NCI-H1048 (cell line): ENCODE results near the gene GARS1.
"Not testable (repeated sequence)": the region's sequence is repeated elsewhere in the genome, so short reads cannot be mapped to it uniquely, and the experiment has no call there.

Experiments
- DNase-seq: peaks from one replicate; lab custom pipeline; 2025; lab: John Stamatoyannopoulos, UW

GARS1 gene

DNA sequence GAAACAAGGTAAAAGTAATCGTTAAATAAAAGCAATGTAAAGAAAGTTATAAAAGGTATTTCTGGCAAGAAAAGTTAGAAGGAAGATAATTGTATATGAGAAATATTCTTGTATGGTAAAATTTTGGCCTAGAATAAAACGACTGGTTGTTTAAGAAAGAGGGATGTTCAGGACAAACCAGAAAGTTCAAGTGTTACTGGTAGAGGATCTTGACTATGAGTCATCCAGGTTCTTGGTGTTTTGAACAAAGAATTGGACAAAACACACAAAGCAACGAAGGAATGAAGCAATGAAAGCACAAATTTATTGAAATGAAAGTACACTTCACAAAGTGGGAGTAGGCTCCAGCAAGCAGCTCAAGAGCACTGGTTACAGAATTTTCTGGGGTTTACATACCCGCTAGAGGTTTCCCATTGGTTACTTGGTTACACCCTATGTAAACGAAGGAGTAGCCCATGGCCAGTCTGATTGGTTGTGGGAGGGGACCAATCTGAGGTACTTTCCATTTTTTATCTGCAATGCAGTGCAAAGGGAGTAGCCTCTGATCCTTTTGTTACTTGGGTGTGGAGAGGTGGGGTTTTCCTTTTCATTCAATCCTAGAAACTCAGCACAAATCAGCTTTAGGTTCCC, 22.4 kb upstream of the GARS1 start:
- no peak for DNase-seq

DNA sequence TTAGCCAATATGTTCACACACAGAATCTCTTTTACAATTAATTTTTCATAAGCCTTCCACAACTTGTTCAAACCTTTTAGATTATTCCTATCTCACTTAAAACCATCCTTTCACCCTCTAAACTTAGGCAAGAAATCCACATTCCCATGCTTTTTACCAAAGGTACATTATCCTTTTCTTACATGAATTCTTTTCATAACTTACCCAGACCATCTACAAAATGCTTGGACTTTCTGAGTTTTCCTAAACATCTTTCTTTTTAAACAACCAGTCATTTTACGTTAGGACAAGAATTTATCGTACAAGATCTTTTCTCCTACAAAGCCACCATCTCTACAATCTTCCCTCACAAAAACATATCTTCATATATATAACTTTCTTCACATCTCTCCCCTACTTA, 18.8 kb upstream of the GARS1 start:
- no peak for DNase-seq

DNA sequence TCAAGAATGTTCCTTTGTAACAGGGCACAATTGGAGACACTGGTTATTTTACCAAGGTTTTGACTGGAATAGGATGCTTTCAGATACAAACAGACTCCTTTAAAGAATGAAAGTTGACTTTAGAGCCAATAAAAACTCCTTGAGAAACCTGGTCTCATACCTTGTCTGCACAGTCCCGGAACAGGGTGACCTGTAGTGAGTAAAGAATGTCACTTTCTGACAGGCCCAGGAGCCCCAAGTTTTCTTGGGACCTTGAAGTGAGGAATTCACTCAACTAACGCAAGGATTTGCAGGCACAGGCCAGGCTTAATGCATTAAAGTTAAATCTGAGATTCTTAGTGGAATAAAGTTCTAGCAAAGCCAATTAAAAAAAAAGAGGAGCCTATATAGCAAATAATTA, 11.5 kb upstream of the GARS1 start:
- DNase-seq, result no peak

DNA sequence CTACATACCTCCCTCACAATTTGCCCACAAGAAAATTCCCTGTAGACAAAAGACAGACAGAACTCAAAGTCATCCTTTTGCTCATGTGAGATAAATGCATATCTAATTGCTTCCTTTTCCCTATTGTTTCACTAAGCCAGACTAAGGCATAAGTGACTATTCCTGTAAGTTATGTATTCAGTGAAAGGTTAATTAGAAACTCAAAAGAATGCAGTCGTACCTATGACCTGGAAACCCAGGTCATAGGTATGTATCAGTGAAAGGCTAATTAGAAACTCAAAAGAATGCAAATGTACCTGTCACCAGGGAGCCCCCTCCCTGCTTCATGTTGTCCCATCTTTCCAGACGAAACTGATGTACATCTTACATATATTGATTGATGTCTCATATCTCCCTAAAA, 10.3 kb upstream of the GARS1 start:
- DNase-seq, result no peak

DNA sequence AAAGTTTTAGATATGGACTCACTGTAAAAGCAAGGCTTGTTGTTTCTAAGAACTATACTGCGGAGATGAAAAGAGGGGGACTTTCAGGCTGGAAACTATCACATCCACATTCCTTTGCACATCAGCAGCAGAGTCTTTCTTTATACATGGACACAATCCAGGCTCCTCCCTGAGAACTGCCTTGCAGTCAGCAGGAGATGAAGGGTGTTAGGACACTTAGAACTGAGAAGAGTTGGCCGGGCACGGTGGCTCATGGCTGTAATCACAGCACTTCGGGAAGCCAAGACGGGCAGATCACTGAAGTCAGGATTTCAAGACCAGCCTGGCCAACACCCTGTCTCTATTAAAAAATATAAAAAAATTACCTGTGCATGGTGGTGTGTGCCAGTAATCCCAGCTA, 9.7 kb upstream of the GARS1 start:
- no peak for DNase-seq

DNA sequence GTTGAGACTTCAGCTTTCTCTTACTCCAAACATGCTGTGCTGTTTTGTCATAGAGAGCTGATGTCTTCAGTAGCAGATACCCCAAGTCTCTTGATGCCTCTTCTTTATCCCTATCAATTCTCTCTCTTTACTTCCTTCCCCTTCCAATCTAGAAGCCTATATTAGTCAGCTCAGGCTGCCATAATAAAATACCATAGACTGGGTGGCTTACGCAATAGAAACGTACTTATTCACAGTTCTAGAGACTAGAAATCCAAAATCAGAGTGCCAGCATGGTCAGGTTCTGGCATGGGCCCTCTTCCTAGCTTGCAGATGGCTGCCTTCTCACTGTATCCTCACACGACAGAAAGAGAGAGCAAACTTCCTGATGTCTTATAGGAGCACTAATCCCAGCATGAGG, 9.0 kb upstream of the GARS1 start:
- no peak for DNase-seq

DNA sequence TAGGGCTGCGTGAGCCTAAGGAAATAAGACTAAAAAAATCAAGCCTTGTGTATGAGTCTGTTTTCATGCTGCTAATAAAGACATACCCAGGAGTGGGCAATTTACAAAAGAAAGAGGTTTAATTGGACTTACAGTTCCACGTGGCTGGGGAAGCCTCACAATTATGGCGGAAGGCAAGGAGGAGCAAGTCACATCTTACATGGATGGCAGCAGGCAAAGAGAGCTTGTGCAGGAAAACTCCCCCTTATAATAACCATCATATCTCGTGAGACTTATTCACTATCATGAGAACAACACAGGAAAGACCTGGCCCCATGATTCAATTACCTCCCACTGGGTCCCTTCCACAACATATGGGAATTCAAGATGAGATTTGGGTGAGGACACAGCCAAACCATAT, 7.1 kb upstream of the GARS1 start:
- not testable (repeated sequence) for DNase-seq

DNA sequence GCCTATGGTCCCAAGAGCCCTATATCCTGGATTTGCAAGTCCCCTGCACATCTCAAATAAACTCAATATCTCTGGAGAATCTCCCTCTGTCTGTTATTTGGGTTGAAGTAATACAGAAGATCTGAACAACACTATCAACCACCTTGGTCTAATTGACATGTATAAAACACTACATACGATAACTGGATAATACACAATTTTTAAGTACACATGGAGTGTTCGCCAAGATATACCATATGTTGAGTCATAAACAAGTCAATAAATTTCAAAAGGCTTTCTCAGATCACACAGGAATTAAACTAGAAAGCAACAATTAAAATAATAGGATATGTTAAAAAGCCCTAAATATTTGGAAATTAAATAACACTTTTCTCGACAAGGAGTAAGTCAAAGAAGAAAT, 5.6 kb upstream of the GARS1 start:
- DNase-seq, result no peak

DNA sequence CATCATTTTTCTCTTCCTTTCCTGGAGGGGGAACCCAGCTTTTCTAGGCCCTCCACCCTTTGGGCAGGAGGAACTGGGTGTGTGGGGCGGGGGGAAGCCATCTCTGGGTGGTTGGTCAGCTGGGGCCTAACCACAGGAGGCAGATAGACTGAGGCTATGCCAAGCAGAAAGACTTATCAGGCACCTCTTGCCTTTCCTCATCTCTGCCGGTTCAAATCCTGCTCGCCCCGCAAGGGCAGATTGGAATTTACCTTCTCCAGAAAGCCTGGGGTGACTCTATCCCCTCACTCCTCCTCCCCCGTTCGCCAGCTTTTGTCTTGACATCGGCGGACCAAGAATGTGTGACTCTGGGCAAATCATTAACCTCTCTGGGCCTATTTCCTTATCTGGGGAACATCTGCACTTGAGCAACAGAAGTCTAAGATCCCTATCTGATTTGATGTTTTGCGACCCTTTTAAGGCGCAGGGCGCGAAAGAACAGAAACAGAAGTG, 584 bp upstream of the GARS1 start:
- no peak for DNase-seq

DNA sequence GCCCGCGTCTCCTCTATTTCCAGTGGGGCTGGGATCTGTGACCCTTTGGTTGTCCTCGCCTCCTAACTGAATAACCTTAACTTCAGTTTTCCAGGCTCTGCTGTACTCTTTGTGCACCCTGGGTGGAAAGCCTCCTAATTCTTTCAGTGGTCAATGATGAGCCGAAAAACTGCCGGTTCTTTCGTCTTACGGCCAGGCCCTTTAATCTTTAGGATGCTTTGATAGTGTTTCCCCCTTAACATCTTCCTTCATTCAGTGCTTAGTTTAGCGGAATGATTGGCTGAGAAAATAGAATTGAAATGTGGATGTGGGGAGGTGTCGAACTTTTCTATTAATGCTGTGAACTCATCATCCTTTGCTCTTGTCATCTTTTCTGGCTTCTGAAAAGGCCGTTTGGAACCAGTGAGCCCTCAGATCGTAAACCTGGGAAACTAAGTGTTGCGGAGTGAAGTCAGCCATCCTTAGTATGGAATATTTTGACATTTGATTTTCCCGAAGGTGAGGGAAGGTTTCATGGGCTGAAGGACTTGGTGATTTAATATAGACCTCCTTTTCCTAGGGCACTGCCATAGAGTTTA, 847 bp downstream of the GARS1 start:
- no peak for DNase-seq

DNA sequence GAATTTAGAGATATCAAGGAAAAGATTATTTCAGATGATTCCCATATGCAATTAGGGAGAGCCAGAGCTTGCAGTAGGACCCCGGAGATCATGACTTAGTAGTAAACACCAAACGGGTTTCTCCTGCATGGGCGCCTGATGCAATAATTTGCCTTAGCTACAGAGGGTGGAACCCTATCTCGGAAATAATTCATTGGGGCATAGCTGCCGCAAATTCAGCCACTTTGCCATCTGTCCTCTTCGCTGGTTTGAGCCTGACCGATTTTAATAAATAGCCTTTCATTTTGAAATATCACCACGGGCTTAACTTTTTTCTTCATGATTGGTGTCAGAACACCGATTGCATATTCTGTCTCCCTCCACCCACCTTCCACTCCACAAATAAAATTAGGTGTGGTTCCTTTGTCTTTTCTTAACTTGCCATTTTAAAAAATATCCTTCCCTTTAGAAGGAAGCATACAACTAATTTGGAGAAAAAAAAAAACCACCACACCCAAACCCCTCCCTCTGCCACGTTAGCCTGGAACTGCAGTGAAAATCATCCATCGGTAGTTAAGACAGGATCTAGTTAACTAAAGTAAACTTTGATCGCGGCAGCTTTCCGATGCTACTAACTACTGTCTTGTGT, 1.4 kb downstream of the GARS1 start:
- DNase-seq, result peak; percentile 4

DNA sequence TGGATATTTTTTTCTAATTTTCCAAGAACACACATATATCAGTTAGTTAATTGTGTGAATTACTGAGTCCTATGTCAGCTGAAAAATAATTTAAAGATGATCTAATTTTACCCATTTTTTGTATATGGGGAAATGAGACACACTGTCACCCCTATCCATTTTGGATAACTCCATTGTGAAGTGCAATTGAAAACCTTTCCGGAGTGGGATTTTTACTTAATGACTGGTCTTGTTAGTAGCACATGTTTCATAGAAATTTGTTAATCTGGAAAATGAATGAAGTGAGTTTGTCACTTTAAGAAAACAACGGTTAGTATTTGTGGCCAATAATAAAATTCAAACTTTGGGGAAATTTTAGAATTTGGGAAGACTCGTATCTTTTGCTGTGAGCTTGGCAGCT, 2.0 kb downstream of the GARS1 start:
- no peak for DNase-seq

DNA sequence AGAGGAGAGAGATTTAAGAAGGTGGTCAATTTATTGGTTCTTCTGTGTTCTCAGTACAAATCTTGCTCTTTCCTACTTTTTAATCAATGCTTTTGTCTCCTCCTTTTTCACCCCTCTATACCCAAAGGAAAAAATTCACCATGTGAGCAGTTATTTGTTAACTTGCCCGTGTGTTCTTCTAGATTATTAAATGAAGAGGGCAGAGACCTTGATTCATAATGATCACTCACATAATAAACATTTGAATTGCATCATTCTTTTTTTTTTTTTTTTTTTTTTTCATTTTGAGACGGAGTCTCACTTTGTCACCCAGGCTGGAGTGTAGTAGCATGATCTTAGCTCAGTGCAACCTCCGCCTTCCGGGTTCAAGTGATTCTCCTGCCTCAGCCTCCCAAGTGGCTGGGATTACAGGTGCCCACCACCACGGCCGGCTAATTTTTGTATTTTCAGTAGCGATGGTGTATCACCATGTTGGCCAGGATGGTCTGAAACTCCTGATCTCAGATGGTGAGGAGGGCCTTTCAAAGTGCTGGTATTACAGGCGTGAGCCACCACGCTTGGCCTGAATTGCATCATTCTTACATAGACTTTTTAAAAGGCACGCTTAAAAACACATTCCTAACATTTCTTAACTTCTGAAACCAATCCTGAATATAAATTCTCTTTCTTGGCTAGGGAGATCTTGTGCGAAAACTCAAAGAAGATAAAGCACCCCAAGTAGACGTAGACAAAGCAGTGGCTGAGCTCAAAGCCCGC, 3.6 kb downstream of the GARS1 start:
- no peak for DNase-seq

DNA sequence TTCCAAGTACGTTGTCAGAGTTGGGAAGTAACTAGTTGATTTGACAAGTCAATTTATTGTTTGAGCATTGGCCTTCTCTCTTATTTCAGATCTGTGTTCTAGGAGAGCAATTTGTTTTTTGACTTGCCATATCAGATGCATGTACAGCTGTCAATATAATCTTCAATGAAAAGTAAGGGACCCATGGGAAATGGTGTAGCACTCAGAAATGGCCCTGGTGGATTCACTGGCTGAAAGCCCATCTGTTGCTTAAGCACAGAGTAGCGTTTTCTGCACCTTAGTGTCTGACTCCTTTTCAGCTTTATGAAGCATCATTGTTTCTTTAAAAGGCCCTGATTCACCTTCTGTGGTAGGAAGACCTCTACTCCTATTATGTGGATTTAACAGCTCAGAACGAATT, 10.2 kb downstream of the GARS1 start:
- DNase-seq, result no peak

DNA sequence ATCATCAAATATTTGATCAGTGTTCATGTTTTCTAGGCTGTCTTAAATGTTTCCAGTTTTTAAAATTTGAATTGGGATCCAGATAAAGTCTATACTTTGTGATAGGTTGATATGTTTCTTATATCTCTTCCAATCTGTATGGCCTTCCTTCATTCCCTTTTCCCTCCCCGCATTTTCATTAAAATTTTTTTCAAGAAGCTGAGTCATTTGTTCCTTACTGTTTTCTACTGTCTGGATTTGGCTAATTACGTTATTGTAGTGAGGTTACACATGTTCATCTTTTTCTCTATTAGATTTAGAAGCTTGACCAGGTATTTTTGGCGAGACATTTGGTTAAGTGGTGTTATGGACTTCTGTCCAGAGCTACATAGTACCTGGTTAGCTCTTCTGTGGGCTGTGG, 11.2 kb downstream of the GARS1 start:
- DNase-seq, result no peak

DNA sequence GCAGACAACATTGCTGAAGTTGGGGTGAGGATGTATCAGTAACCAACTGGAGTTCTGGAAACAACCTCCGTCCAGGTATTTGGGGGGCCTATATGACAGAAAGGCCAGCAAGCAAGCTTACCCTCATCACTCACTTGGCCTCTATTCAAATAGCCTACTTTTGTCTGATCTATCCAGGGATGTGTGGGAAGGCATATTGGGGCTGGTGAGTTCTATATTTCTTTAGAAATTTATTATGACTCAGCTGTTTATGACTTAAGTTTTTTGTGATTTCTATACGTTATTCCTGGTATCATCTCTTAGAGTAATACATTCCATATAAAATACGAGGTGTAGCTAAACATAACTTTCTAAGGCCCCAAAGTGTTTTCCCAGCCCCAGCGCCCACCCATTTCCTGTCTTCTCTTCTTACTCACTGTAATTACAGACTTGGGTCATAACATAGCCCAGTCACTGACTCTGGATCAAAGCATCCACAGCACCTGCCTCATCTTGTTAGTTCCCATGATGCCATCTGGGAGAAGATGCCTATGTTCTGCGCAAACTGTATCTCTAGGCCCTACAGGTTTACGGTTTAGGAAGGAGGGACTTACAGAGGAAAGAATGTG, 18.1 kb downstream of the GARS1 start:
- DNase-seq, result no peak

DNA sequence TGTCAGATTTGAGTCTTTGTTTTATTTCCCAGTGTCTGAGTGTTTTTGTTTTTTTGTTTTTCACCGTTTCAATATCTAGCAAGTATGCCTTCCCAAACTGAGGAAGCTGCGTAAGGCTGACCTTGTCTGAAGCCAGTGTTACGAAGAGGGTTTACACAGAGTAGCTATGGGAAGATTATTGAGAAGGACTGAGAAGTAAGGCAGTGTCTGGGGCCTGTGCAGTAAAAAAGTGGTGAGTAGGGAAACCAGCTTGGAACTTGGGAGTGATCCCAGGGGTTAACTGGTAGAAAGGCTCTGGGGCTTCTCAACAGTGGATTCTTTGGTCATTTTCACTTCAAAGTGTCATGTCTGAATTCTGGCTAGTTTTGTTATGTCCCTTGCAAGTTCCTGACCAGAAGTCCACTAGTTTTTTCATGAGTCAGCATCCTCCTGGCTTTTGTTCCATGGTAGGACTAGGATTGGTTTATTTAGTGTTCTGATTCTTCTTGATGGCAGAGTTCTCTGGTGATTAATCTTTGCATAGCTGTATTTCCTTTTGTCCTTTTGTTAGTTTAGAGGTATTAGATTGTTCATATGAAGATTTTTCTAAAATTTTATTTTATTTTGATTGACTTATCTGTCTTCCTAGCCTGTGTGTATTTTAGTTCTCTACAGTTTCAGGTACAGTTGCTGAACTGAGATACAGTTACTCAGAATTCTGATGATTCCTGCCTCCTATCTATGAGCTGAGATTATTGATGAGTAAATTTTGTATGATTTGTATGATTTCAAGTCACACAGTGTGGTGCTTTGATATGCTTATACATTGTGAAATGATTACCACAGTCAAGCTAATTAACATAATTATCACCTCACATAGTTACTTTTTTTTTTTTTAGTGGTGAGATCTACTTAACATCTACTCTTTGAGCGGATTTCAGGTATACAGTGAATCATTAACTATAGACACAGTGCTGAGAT, 19.0 kb downstream of the GARS1 start:
- DNase-seq, result no peak

DNA sequence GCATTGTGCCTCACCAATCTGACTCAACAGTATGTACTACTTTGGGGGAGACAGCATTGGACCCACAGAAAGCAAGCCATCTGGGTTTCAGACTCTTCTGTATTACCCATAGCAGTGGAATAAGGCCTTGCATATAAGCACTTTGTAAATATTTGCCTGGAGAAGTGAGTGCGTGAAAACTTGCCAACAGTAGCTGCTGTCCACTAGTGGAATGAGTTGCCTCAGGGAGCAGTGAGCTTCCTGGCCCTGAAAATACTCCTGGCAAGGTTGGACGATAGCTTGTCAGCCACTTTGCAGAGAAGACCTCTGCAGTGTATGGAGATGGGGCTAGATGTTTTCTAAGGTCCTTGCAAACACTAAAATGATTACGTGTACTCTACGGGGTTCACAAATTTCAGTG, 21.6 kb downstream of the GARS1 start:
- DNase-seq, result no peak

DNA sequence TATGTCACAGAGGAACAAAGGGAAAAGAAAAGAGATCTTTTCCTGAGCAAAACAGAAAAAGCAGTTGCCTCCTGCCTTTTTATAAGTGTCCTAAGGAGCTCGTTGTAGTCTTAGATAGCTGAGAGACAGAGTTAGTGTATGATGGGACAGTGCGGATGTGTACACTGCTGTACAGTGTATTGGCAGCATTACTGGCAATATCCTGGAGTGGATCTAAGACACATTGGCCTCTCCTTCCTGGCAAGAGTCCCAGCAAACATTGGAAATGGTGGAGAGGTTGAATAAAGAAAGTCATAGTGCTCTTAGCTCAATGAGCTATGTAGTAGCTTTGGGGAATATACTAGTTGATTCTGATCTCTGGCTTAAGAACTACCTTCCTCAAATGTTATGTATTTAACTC, 22.7 kb downstream of the GARS1 start:
- no peak for DNase-seq

DNA sequence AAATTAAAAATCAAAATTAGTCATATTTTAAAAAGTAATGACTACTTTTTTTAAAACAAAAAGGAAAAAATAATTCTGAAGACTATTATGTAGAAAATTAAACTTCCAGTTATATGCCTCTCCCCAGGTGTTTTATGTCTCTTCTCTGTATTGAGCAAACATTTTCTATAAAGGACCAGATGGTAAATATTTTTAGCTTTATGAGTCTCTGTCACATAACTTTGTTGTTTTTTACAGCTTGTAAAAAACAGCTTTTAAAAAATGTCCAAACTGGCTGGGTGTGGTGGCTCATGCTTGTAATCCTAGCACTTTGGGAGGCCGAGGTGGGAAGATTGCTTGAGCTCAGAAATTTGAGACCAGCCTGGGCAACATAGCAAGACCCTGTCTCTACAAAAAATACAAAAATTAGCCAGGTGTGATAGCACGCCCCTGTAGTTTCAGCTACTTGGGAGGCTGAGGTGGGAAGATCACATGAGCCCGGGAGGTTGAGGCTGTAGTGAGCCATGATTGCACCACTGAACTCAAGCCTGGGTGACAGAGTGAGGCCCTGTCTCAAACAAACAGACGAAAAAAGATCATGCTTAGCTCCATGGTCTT, 23.5 kb downstream of the GARS1 start:
- DNase-seq, result no peak

DNA sequence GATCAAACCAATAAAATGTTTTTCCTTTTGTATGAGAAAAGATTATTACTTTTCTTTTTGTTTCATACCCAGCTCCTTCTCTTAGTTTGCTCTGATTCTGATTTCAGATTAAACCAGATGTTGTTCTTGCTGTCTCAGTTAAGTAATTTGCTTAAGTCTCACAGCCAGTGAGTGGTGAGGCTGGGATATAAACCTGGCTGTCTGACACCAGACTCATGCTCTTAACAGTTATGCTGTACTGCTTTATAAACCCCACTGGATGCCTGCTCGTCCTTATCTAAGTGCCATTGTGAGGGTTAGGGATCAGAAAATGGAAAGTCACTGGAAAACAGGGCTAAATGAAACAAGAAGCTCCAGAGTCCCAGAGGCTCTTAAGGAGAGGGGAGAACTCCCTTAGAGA, 24.3 kb downstream of the GARS1 start:
- DNase-seq, result no peak
